Spleen (tissue), 11 donors: Measurements from ENCODE around the gene SUPT6H. TPM values are rescaled to one million over a fixed set of nuclear protein-coding genes. Genes with fewer than 3 reads are reported as not detected.
A peak's percentile ranks its signal among the peaks of the same experiment; 100 is the strongest.
"Not testable (repeated sequence)": the region's sequence is repeated elsewhere in the genome, so short reads cannot be mapped to it uniquely, and the experiment has no call there.

Source experiments
- DNase-seq: peaks from one replicate; pipeline ENCODE4 v3.0.0-alpha.2; 2020
- H3K27ac ChIP-seq, 8 donors: fragments of 200-600 bp; sonication (generic) in 7 of 8; 1 replicate in 4 of 8; 2 replicates in 4 of 8; pipeline versions ENCODE4 v1.5.0 to v1.8.0; 2016 to 2021; ENCODE audit warnings: inconsistent platforms in 4 of 8, mild to moderate bottlenecking in 4 of 8, moderate library complexity in 1 of 8
- H3K27me3 ChIP-seq, 7 donors: fragments of 200-600 bp; sonication (generic) in 6 of 7; replicated peaks in 1 of 7; 1 replicate in 4 of 7; 2 replicates in 3 of 7; pipeline versions ENCODE4 v1.5.0 to v1.8.0; 2016 to 2021; ENCODE audit warnings: inconsistent platforms in 3 of 7, mild to moderate bottlenecking in 1 of 7
- H3K36me3 ChIP-seq, 6 donors: fragments of 200-600 bp; sonication (generic) in 5 of 6; 1 replicate in 4 of 6; 2 replicates in 2 of 6; pipeline versions ENCODE4 v1.5.0 to v1.8.0; 2016 to 2021; ENCODE audit warnings: inconsistent platforms in 2 of 6
- H3K4me1 ChIP-seq, 6 donors: fragments of 200-600 bp; sonication (generic) in 5 of 6; 1 replicate in 3 of 6; 2 replicates in 3 of 6; pipeline versions ENCODE4 v1.5.0 to v1.8.0; 2016 to 2021; ENCODE audit warnings: inconsistent platforms in 3 of 6
- H3K4me3 ChIP-seq, 8 donors: fragments of 200-600 bp; sonication (generic) in 7 of 8; 1 replicate in 4 of 8; 2 replicates in 4 of 8; pipeline versions ENCODE4 v1.5.0 to v1.8.0; 2016 to 2021; ENCODE audit warnings: inconsistent platforms in 4 of 8, mild to moderate bottlenecking in 4 of 8, moderate library complexity in 2 of 8
- H3K9me3 ChIP-seq, 8 donors: fragments of 200-600 bp; sonication (generic) in 7 of 8; 1 replicate in 4 of 8; 2 replicates in 4 of 8; pipeline versions ENCODE4 v1.5.0 to v1.8.0; 2016 to 2021; ENCODE audit warnings: inconsistent platforms in 4 of 8
- POLR2A ChIP-seq, 3 donors: fragments of 450-650 bp; IDR thresholded peaks; one replicate each; pipeline ENCODE4 v1.5.1; 2017; ENCODE audit warnings: antibody characterized with exemption in 3 of 3, mild to moderate bottlenecking in 1 of 3
- POLR2AphosphoS5 ChIP-seq, 3 donors: sonication (generic); formaldehyde crosslinking; IDR thresholded peaks; one replicate each; pipeline ENCODE4 v1.5.1; 2017; ENCODE audit warnings: antibody characterized with exemption in 3 of 3
- WGBS, 5 donors: extraction: QIAGEN DNeasy Blood & Tissue Kit in 3 of 5; methylation state at CpG; one replicate each; pipeline versions ENCODE4 v1.1.5 to v1.1.7; 2013 to 2018; 5-methylcytosine and 5-hydroxymethylcytosine counted together
- intact Hi-C: fragments of 100-400 bp; cut with DNase I; formaldehyde crosslinking; loops from one replicate; pipeline ENCODE4 v1.15.0; 2023; ENCODE audit warnings: low total_unique reads
- polyA plus RNA-seq, 3 donors: library from polyadenylated mRNA; stranded (reverse); fragments of 200-250 nt; gene quantifications; one replicate each; pipeline ENCODE4 v1.2.1, GENCODE V29; 2013
- total RNA-seq, 7 donors: library from RNA; depleted of rRNA in 3 of 7; stranded (reverse); fragments of >200 nt in 3 of 7; fragmentation: NEBNext Ultra II Directional in 4 of 7; extraction: Animal tissue kit (Norgen Biotek cat#: 25700) in 4 of 7; gene quantifications; one replicate each; pipeline versions ENCODE4 v1.1.0 to v1.2.1, GENCODE V29; 2016 to 2021
- TF ChIP-seq, protein P1 (sequence below), 11 experiments: fragments of 200-600 bp in 7 of 11; fragments of 450-650 bp in 4 of 11; sonication (generic) in 4 of 11; IDR thresholded peaks in 8 of 11; conservative IDR thresholded peaks in 3 of 11; 1 replicate in 7 of 11; 2 replicates in 4 of 11; pipeline versions ENCODE4 v1.4.0 to v1.8.0; 2016 to 2021; ENCODE audit warnings: antibody characterized with exemption in 11 of 11, inconsistent platforms in 4 of 11, mild to moderate bottlenecking in 1 of 11
- donor health status: healthy with polysubstance abuse.
- donor health status: DM: no; HTN: no; CAD: no; lungs with moderate emphysema.
- donor health status: DM: no; HTN: no; CAD: no.
- donor health status: Bipolar disorder and iron deficiency.
- donor health status: healthy.
- donor health status: DM: no; HTN: no; CAD: no.
- donor health status: DM: yes; HTN: yes; CAD: no.

SUPT6H gene
- total and polyA plus RNA-seq, 10 donors: 11.6 to 91.2 (median 71.9) TPM

DNA sequence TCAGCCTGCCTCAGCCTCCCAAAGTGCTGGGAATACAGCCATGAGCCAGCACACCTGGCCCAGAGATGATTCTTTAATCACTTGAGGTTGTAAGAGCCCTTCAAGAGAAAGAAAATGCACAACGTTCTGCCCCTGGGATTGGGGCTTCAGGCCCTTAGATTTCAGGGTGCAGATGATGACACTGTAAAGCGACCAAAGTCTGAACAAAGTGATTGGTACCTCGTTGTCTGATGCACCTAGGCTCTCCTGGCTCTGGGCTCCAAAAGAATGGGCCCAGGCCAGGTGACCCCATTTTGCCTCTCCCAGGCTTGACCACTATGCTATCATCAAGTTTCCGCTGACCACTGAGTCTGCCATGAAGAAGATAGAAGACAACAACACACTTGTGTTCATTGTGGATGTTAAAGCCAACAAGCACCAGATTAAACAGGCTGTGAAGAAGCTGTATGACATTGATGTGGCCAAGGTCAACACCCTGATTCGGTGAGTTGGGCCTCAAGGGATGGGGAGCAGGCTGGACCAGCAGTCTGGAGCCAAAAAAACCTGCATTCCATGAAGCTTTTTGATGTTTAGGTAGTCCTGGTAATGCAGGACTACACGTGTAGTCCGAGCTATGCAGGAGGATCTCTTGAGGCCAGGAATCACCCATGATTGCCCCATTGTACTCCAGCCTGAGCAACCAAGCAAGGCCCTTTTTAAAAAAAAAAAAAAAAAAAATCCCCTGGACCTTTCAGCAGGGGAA lies 60.6 kb downstream of the SUPT6H start:
- no peak for TF ChIP-seq POLR2A (IDR thresholded peaks at IDR 0.05)
- no peak for TF ChIP-seq POLR2AphosphoS5 (IDR thresholded peaks at IDR 0.05)
- Histone ChIP-seq H3K27me3 (peaks cover 0 to 5% (median 1%) of the 10 kb centered on the region in 7 donors), H3K4me1 (peaks cover 52 to 94% (median 87%) of the 10 kb centered on the region in 6 donors), H3K27ac (peak overlapping the region in 3 of 8 donors; percentile 56 to 92 (median 90)), H3K4me3 (peak overlapping the region in 3 of 8 donors; percentile 15 to 99 (median 79)), H3K36me3 (peaks cover 0 to 46% (median 37%) of the 10 kb centered on the region in 6 donors), H3K9me3 (no peaks in the 10 kb centered on the region)
- 72 to 79% (median 76%) methylated on average over 7 of the region's 7 CpGs for WGBS, 5 donors
- intact Hi-C loops: no loop called here
- no peak for DNase-seq

DNA sequence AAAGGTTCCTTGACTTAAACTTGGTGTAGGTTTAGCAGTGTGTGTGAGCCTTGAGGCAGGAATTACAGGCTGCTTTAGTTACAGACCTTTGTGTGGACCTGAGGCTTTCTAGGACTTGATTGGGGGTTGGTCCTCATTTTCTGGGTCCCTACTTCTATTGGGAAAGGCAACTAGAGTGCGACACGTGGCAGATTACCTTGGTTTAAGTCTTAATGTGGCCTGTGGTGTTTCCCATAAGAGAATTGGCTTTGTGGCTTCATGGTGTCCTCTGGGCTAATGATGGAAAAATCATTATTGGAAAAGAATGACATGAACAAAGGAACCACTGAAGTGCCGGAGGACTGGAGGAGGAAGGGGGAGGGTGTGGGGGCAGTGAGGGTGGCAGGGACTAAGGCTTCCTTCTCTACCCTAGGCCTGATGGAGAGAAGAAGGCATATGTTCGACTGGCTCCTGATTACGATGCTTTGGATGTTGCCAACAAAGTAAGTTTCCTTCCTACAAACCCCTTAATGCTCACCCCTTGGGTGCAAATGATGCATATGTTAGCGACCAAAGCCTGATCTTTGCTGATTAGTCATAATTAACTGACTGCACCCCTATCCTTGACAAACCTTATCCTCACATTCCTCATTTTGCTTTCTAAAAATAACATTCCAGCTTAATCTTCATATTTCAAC lies 61.3 kb downstream of the SUPT6H start:
- TF ChIP-seq POLR2A (IDR thresholded peaks at IDR 0.05): no peak
- no peak for DNase-seq
- Histone ChIP-seq H3K27me3 (no peaks in the 10 kb centered on the region), H3K27ac (no peak overlapping the region), H3K4me3 (no peak overlapping the region), H3K9me3 (no peaks in the 10 kb centered on the region), H3K36me3 (peaks cover 0 to 46% (median 37%) of the 10 kb centered on the region in 6 donors), H3K4me1 (peaks cover 49 to 94% (median 86%) of the 10 kb centered on the region in 6 donors)
- 70 to 85% (median 76%) methylated on average over 6 of the region's 6 CpGs for WGBS, 5 donors
- intact Hi-C loops: no loop called here

DNA sequence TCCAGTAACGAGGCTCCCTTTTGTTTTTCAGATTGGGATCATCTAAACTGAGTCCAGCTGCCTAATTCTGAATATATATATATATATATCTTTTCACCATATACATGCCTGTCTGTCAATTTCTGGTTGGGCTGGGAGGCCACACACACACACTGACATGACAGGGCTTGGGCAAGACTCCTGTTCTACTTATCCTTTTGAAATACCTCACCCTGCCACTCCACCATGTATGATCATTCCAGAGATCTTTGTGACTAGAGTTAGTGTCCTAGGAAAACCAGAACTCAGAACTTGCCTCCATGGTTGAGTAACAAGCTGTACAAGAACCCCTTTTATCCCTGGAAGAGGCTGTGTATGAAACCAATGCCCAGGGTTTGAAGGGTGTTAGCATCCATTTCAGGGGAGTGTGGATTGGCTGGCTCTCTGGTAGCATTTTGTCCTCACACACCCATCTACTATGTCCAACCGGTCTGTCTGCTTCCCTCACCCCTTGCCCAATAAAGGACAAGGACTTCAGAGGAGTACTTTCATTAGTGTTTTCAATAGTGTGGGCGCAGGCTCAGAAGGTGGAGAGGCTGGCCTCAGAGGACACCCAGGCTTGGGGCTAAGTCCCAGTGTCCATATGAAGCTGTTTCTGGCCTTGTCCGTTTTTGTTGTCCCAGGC lies 62.0 kb downstream of the SUPT6H start:
- WGBS, 5 donors: 75 to 86% (median 81%) methylated on average over 4 of the region's 4 CpGs
- H3K9me3 ChIP-seq, H3K4me3 ChIP-seq, H3K27me3 ChIP-seq, DNase-seq, intact Hi-C loops: not testable (repeated sequence)
- peaks cover 0 to 46% (median 37%) of the 10 kb centered on the region in 6 donors for H3K36me3 ChIP-seq
- peaks cover 42 to 91% (median 81%) of the 10 kb centered on the region in 6 donors for H3K4me1 ChIP-seq
- H3K27ac ChIP-seq: peak overlapping the region in 1 of 8 donors; percentile 98

DNA sequence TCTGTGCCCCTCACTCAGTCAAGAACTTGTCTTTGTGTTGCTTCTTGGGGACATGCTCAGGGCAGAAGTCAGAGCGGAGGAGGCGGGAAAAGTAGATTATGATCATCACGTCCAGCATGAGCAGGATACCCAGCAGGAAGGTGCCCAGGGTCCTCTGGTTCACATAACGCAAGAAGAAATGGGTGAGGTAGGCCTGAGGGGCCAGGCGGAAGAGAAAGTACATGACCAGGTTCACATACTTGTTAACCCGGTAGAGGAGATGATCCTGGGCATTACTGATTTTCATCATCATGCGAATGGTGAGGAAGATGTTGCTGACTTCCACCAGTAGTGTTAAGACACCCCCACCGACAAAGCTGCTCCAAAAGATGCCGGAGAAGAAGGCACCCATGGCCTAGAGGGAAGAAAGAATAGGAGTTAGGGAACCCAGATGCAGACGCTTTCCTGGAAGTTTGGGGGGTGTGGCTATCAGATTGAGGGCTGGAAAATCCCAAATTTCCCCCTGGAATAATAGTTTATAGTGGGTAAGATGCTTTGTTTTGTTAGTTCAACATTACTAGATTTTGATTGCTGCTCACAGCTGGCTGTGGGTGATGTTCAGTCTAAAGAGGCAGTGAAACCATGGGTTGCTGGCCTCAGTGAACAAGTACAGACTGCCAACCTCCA lies 62.6 kb downstream of the SUPT6H start:
- 72 to 86% (median 79%) methylated on average over 10 of the region's 10 CpGs for WGBS, 5 donors
- H3K27me3 ChIP-seq: no peaks in the 10 kb centered on the region
- H3K4me1 ChIP-seq: peaks cover 40 to 93% (median 83%) of the 10 kb centered on the region in 6 donors
- no peaks in the 10 kb centered on the region for H3K9me3 ChIP-seq
- intact Hi-C loops: no loop called here
- H3K36me3 ChIP-seq: peaks cover 0 to 46% (median 37%) of the 10 kb centered on the region in 6 donors
- TF ChIP-seq POLR2AphosphoS5 (IDR thresholded peaks at IDR 0.05) (no peak), POLR2A (IDR thresholded peaks at IDR 0.05) (no peak)
- TF ChIP-seq, protein P1, sequence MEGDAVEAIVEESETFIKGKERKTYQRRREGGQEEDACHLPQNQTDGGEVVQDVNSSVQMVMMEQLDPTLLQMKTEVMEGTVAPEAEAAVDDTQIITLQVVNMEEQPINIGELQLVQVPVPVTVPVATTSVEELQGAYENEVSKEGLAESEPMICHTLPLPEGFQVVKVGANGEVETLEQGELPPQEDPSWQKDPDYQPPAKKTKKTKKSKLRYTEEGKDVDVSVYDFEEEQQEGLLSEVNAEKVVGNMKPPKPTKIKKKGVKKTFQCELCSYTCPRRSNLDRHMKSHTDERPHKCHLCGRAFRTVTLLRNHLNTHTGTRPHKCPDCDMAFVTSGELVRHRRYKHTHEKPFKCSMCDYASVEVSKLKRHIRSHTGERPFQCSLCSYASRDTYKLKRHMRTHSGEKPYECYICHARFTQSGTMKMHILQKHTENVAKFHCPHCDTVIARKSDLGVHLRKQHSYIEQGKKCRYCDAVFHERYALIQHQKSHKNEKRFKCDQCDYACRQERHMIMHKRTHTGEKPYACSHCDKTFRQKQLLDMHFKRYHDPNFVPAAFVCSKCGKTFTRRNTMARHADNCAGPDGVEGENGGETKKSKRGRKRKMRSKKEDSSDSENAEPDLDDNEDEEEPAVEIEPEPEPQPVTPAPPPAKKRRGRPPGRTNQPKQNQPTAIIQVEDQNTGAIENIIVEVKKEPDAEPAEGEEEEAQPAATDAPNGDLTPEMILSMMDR (IDR thresholded peaks at IDR 0.05 in 8 of 11, conservative IDR thresholded peaks at IDR 0.05 in 3 of 11): no peak
- peak overlapping the region in 1 of 8 donors; percentile 78 for H3K4me3 ChIP-seq
- DNase-seq: no peak
- peak overlapping the region in 6 of 8 donors; percentile 96 to 99 (median 98) for H3K27ac ChIP-seq

DNA sequence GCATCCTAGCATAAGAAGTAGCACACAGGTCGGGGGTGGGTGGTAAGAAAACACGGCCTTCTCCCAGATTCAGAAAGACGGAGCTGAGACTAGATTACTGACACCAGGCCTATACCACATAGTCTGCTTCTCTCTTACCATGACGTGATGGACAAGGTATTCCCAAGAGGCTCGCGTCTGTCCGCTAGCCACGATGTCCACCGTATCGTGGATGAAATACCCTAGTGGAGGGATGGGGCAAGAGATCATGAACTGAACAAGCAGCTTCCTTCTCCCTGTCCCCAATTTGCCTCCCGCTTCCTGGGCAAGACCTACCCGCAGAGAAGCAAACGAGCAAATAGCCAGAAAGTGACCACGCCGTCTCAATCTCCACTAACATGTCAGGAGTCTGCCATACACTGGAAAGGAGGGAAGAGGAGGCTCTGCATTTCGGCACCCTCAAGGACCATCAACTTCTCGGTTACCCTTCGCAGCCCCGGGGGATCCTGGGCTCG lies 63.2 kb downstream of the SUPT6H start:
- Histone ChIP-seq H3K9me3 (no peaks in the 10 kb centered on the region), H3K27ac (peak overlapping the region in 7 of 8 donors; percentile 51 to 99 (median 98)), H3K4me1 (peaks cover 40 to 93% (median 85%) of the 10 kb centered on the region in 6 donors), H3K4me3 (peak overlapping the region in 6 of 8 donors; percentile 66 to 92 (median 74)), H3K27me3 (no peaks in the 10 kb centered on the region), H3K36me3 (peaks cover 0 to 46% (median 37%) of the 10 kb centered on the region in 6 donors)
- peak in 1 of 3 donors; percentile 73 for TF ChIP-seq POLR2AphosphoS5 (IDR thresholded peaks at IDR 0.05)
- TF ChIP-seq, protein P1 (IDR thresholded peaks at IDR 0.05 in 8 of 11, conservative IDR thresholded peaks at IDR 0.05 in 3 of 11): no peak
- 29 to 49% (median 30%) methylated on average over 20 of the region's 20 CpGs for WGBS, 5 donors
- intact Hi-C loops: no loop called here
- DNase-seq: no peak
